MCF 10A (cell line): ENCODE data around the gene EEF1AKMT3. TPM values are rescaled to one million over a fixed set of nuclear protein-coding genes. Genes with fewer than 3 reads are reported as not detected.

Experiments
- BruUV-seq: library from RNA; stranded (reverse); fragments of 400-500 nt; replicated peaks from 2 replicates; lab custom pipeline; 2021; lab: Mats Ljungman, UMichigan
- CTCF ChIA-PET: fragments of 300-600 bp; sonication (Branson Sonifier 250); formaldehyde crosslinking; extraction: SDS; loops from one replicate; lab custom pipeline; 2021; ENCODE audit warnings: antibody characterized with exemption, inconsistent platforms; lab: Yijun Ruan, JAX
- POLR2A ChIA-PET: fragments of 300-600, 350-650 bp; sonication (Branson Sonifier 250); formaldehyde crosslinking; extraction: SDS; loops from one replicate; lab custom pipeline; 2020; ENCODE audit warnings: antibody characterized with exemption, inconsistent platforms; lab: Yijun Ruan, JAX
- DNase-seq: peaks from one replicate; pipeline ENCODE4 v3.0.0-alpha.2; 2018; ENCODE audit not compliant: unreplicated experiment
- H3K27ac Mint-ChIP-seq: one replicate; pipeline ENCODE4 v1.8.0; 2022; ENCODE audit warnings: mild to moderate bottlenecking, low read depth, mixed read lengths; ENCODE audit not compliant: unreplicated experiment
- H3K27me3 Mint-ChIP-seq: one replicate; pipeline ENCODE4 v1.8.0; 2022; ENCODE audit warnings: mixed read lengths; ENCODE audit not compliant: insufficient read depth, unreplicated experiment
- H3K36me3 Mint-ChIP-seq: one replicate; pipeline ENCODE4 v1.8.0; 2022; ENCODE audit warnings: mild to moderate bottlenecking, moderate library complexity, mixed read lengths; ENCODE audit not compliant: insufficient read depth, unreplicated experiment
- H3K4me1 Mint-ChIP-seq: one replicate; pipeline ENCODE4 v1.8.0; 2022; ENCODE audit warnings: mixed read lengths; ENCODE audit not compliant: insufficient read depth, unreplicated experiment
- H3K4me3 Mint-ChIP-seq: one replicate; pipeline ENCODE4 v1.8.0; 2022; ENCODE audit warnings: mild to moderate bottlenecking, moderate library complexity, mixed read lengths; ENCODE audit not compliant: unreplicated experiment
- H3K9me3 Mint-ChIP-seq: one replicate; pipeline ENCODE4 v1.8.0; 2022; ENCODE audit warnings: mixed read lengths; ENCODE audit not compliant: unreplicated experiment
- intact Hi-C: fragments of 100-400 bp; cut with micrococcal nuclease; formaldehyde crosslinking; loops from 2 replicates; pipeline ENCODE4 v1.14.1; 2022
- total RNA-seq: library from RNA; stranded (reverse); gene quantifications from 2 replicates; pipeline ENCODE4 v1.2.3, GENCODE V29; 2022
- TF ChIP-seq, protein P1 (sequence below): fragments of 200-600 bp; IDR thresholded peaks from one replicate; pipeline ENCODE4 v1.8.0; 2022; ENCODE audit warnings: antibody characterized with exemption, mild to moderate bottlenecking; ENCODE audit not compliant: unreplicated experiment

Gene EEF1AKMT3
- total RNA-seq, 1 experiment from 2014 or later, result 8.1 TPM

DNA sequence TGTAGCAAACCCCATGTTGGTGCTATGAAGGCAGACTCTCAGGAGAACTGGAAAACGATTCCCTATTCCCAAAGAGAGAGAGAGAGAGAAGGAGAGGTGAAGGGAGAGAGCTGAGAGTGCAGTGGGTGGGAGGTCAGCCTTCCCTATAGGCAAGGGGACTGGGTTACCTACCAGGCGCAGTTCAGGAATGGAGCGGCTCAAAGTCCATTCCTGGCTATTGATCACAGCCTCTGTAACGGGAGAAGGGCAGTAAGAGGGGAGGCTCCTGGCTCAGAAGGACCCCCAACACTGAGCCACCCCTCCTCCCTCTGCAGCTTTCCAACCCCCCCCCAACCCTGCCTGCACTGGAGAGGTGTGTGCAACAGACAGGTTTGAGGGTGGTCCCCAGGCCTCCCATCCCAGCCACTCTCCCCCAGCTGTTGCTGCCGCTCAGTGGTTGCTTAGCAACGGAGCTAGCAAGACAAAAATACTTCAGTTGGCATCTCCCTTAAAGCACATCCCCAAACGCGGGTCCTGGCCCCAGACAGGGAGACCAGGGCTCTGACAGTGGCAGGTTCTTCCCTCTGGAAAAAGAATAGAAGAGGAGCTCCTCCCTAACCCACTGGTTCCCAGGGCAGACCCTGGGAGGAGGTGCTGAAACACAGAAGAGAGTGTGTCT, 37.1 kb upstream of the EEF1AKMT3 start:
- TF ChIP-seq, protein P1, sequence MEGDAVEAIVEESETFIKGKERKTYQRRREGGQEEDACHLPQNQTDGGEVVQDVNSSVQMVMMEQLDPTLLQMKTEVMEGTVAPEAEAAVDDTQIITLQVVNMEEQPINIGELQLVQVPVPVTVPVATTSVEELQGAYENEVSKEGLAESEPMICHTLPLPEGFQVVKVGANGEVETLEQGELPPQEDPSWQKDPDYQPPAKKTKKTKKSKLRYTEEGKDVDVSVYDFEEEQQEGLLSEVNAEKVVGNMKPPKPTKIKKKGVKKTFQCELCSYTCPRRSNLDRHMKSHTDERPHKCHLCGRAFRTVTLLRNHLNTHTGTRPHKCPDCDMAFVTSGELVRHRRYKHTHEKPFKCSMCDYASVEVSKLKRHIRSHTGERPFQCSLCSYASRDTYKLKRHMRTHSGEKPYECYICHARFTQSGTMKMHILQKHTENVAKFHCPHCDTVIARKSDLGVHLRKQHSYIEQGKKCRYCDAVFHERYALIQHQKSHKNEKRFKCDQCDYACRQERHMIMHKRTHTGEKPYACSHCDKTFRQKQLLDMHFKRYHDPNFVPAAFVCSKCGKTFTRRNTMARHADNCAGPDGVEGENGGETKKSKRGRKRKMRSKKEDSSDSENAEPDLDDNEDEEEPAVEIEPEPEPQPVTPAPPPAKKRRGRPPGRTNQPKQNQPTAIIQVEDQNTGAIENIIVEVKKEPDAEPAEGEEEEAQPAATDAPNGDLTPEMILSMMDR, result no peak
- ChIA-PET CTCF (interaction anchor here (0.6 to 4.2 kb wide), 11 partner anchors 10 to 847 kb away, joined by 3 to 43 read pairs (median 4); no protein-coding TSS in a partner anchor), POLR2A (interaction anchor here (0.7 to 4.5 kb wide), 5 partner anchors 8 to 41 kb away, joined by 3 to 17 read pairs (median 5); partner anchors contain the start of genes OS9 and TSPAN31)
- peaks cover 11% of the 10 kb centered on the region for H3K4me1 Mint-ChIP-seq
- DNase-seq, result no peak
- BruUV-seq, result no TSS peak
- H3K9me3 Mint-ChIP-seq, result no peaks in the 10 kb centered on the region
- H3K27me3 Mint-ChIP-seq, result peaks cover 55% of the 10 kb centered on the region
- no peaks in the 10 kb centered on the region for H3K36me3 Mint-ChIP-seq
- intact Hi-C loops, result no loop called here
- H3K4me3 Mint-ChIP-seq, result no peak overlapping the region
- no peak overlapping the region for H3K27ac Mint-ChIP-seq

DNA sequence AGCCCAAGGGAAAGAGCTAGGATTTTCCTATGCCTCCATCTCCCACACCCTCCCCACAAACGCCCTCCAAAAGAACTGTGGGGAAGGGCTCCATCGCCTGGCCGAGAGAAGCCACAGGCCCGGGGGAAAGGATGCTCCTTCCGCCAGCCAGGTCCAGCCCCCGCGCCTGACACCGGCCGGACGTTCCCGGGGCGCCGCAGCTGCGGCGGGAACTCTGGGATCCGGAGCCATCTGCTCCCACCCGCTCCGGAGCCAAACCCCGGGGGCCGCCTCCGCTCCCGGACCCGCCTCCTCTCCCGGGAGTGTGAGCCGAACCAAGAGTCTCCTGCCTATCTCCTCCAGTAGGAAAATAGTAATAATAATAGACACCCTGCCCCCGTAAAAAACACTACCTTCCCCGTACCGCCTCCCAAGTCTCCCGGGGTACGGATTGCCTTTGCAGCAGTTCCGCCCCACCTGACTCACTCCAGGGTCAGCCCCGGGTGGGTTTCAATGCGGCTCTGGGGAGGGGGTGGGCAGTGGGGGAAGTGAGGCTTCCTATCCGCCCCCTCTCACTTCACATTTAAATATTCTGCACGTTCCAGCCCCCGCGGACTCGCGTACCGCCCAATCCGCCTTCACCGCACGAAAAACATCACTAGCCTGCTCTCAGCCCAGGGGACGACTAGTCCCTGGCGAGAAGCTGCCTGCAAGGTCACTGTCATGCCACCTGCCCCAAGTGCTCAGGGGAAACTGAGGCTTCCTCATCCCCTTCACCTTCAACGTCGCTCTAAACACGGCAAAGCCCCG, 36.3 kb upstream of the EEF1AKMT3 start:
- Mint-ChIP-seq H3K27ac (no peak overlapping the region), H3K36me3 (no peaks in the 10 kb centered on the region), H3K4me1 (peaks cover 11% of the 10 kb centered on the region), H3K27me3 (peaks cover 64% of the 10 kb centered on the region), H3K9me3 (no peaks in the 10 kb centered on the region), H3K4me3 (peak overlapping the region; percentile 66)
- peak; percentile 56 for DNase-seq
- ChIA-PET POLR2A (interaction anchor here (0.5 to 4.5 kb wide), 4 partner anchors 9 to 105 kb away, joined by 3 to 17 read pairs (median 7); partner anchors contain the start of gene TSPAN31), CTCF (interaction anchor here (0.6 to 4.2 kb wide), 10 partner anchors 10 to 278 kb away, joined by 3 to 43 read pairs (median 4); partner anchors contain the start of gene TSFM)
- TF ChIP-seq, protein P1, result peak; percentile 37
- intact Hi-C loops, result loop anchor here (2.0 kb wide), 1 partner anchor 153 kb away; no protein-coding TSS in a partner anchor
- BruUV-seq, result no TSS peak

DNA sequence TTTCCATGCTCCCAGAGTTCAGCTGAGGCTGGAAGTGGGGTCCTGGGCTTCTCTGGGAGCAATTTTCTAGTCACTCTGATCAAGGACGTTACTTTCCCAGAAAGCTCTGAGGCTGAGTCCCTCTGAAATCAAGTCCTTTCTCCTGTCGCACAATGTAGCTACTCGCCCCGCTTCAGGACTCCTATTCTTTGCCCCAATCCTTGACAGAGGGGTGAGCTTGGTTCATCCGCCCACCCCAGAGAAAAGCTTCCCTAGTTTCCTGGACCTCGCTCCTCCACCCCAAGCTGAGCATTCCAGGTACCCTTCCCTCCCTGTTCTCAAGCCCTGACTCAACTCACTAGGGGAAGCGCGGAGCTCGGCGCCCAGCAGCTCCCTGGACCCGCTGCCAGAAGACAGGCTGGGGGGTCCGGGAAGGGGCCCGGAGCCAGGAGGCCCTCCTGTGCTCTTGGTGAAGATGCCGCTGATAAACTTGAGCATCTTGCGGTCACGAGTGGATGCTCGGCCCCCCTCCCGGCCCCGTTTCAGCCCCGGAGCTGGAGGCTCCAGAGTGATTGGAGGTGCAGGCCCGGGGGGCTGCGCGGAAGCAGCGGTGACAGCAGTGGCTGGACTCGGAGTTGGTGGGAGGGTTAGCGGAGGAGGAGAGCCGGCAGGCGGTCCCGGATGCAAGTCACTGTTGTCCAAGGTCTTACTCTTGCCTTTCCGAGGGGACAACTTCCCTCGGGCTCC, 35.5 kb upstream of the EEF1AKMT3 start:
- no peaks in the 10 kb centered on the region for H3K9me3 Mint-ChIP-seq
- ChIA-PET POLR2A (interaction anchor here (0.5 to 4.5 kb wide), 3 partner anchors 8 to 106 kb away, joined by 3 to 17 read pairs (median 5); partner anchors contain the start of gene TSPAN31), CTCF (interaction anchor here (0.6 to 4.2 kb wide), 10 partner anchors 11 to 279 kb away, joined by 3 to 43 read pairs (median 4); partner anchors contain the start of gene TSFM)
- H3K36me3 Mint-ChIP-seq, result no peaks in the 10 kb centered on the region
- intact Hi-C loops, result loop anchor here (2.0 kb wide), 1 partner anchor 154 kb away; no protein-coding TSS in a partner anchor
- H3K27me3 Mint-ChIP-seq, result peaks cover 68% of the 10 kb centered on the region
- peak overlapping the region; percentile 66 for H3K4me3 Mint-ChIP-seq
- DNase-seq, result no peak
- H3K27ac Mint-ChIP-seq, result no peak overlapping the region
- BruUV-seq, result no TSS peak
- peaks cover 11% of the 10 kb centered on the region for H3K4me1 Mint-ChIP-seq
- TF ChIP-seq, protein P1, result no peak
